Mucosa of descending colon (tissue), 3 donors: Measurements from ENCODE around the gene LLGL1. TPM values are rescaled to one million over a fixed set of nuclear protein-coding genes. Genes with fewer than 3 reads are reported as not detected.

ENCODE experiments used
- ATAC-seq: fragments of 200-7000 bp; cut with Tn5 transposase; one replicate; pipeline ENCODE4 v1.9.1; 2020; ENCODE audit warnings: mild to moderate bottlenecking, moderate library complexity
- DNase-seq, 3 donors: peaks; one replicate each; pipeline ENCODE4 v3.0.0-alpha.2; 2020
- H3K36me3 ChIP-seq: fragments of 200-600 bp; one replicate; pipeline ENCODE4 v1.8.0; 2021; ENCODE audit warnings: low read depth, mild to moderate bottlenecking
- H3K4me1 ChIP-seq: fragments of 200-600 bp; one replicate; pipeline ENCODE4 v1.8.0; 2021; ENCODE audit warnings: low read depth, mild to moderate bottlenecking
- H3K4me3 ChIP-seq: fragments of 200-600 bp; one replicate; pipeline ENCODE4 v1.8.0; 2021; ENCODE audit warnings: mild to moderate bottlenecking
- H3K9me3 ChIP-seq: fragments of 200-600 bp; one replicate; pipeline ENCODE4 v1.8.0; 2021; ENCODE audit warnings: mild to moderate bottlenecking
- intact Hi-C, 2 donors: fragments of 100-400 bp; cut with DNase I in 1 of 2; cut with micrococcal nuclease in 1 of 2; formaldehyde crosslinking; loops; one replicate each; pipeline versions ENCODE4 v1.11.0 to v1.11.1; 2022; cut with DNase I, micrococcal nuclease
- total RNA-seq, 3 donors: library from RNA; stranded (reverse); fragmentation: NEBNext Ultra II Directional in 2 of 3; extraction: Animal tissue kit (Norgen Biotek cat#: 25700) in 2 of 3; gene quantifications; one replicate each; pipeline versions ENCODE4 v1.2.1 to v1.2.4, GENCODE V29; 2021 to 2023
- TF ChIP-seq, protein P1 (sequence below): fragments of 200-600 bp; IDR thresholded peaks from one replicate; pipeline ENCODE4 v1.8.0; 2022; ENCODE audit warnings: antibody characterized with exemption, mild to moderate bottlenecking
- donor health status: DM: no; HTN: no; CAD: no; lungs with moderate emphysema.
- donor health status: DM: no; HTN: no; CAD: no.
- donor health status: DM: no; HTN: yes; CAD: no.

Gene LLGL1
- total RNA-seq, 3 donors from 2014 or later: 6.7 to 15.1 (median 10.3) TPM

- H3K4me3 ChIP-seq: no peak overlapping the region
- no peak for DNase-seq
- TF ChIP-seq, protein P1, sequence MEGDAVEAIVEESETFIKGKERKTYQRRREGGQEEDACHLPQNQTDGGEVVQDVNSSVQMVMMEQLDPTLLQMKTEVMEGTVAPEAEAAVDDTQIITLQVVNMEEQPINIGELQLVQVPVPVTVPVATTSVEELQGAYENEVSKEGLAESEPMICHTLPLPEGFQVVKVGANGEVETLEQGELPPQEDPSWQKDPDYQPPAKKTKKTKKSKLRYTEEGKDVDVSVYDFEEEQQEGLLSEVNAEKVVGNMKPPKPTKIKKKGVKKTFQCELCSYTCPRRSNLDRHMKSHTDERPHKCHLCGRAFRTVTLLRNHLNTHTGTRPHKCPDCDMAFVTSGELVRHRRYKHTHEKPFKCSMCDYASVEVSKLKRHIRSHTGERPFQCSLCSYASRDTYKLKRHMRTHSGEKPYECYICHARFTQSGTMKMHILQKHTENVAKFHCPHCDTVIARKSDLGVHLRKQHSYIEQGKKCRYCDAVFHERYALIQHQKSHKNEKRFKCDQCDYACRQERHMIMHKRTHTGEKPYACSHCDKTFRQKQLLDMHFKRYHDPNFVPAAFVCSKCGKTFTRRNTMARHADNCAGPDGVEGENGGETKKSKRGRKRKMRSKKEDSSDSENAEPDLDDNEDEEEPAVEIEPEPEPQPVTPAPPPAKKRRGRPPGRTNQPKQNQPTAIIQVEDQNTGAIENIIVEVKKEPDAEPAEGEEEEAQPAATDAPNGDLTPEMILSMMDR: no peak
- no peaks in the 10 kb centered on the region for H3K9me3 ChIP-seq
- H3K4me1 ChIP-seq: no peaks in the 10 kb centered on the region
- intact Hi-C loops: no loop called here
- ATAC-seq: no peak
- H3K36me3 ChIP-seq: no peaks in the 10 kb centered on the region
Observed at GRCh38 chr17:18237461-18237860, 12.0 kb downstream of the LLGL1 start.

- Histone ChIP-seq H3K36me3 (no peaks in the 10 kb centered on the region), H3K4me1 (no peaks in the 10 kb centered on the region), H3K4me3 (no peak overlapping the region), H3K9me3 (no peaks in the 10 kb centered on the region)
- intact Hi-C loops: no loop called here
- DNase-seq (no peak), ATAC-seq (no peak)
- TF ChIP-seq, protein P1: no peak
Observed at GRCh38 chr17:18238299-18238698, 12.9 kb downstream of the LLGL1 start.

GRCh38 chr17:18240449-18240848, 15.0 kb downstream of the LLGL1 start:
- Histone ChIP-seq H3K4me3 (no peak overlapping the region), H3K4me1 (no peaks in the 10 kb centered on the region), H3K9me3 (no peaks in the 10 kb centered on the region), H3K36me3 (no peaks in the 10 kb centered on the region)
- intact Hi-C loops: no loop called here
- ATAC-seq (no peak), DNase-seq (no peak)
- TF ChIP-seq, protein P1: no peak

DNA sequence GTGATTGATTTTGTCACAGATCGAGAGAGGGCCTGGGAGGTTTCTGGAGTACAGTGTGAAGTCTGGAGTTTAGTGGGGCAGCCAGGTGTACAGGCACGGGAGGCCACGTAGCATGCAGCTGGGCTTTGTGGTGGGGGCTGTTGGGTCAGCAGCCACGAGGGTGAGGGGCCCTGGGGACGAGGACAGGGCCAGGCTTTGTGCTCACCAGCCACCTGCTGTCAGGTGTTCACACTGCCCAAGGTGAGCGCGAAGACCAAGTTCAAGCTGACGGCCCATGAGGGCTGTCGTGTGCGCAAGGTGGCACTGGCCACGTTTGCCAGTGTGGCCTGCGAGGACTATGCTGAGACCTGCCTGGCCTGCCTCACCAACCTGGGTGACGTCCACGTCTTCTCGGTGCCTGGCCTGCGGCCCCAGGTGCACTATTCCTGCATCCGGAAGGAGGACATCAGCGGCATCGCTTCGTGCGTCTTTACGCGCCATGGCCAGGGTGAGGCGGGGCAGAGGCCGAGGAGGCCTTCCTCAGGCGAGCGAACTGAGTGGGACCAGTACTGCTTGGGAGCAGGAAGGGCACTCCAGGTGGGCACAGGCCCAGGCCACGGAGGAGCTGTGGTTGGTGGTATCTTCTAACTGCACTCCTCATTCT, 15.9 kb downstream of the LLGL1 start:
- H3K36me3 ChIP-seq: no peaks in the 10 kb centered on the region
- DNase-seq (no peak), ATAC-seq (no peak)
- peaks cover 3% of the 10 kb centered on the region for H3K4me1 ChIP-seq
- H3K9me3 ChIP-seq: no peaks in the 10 kb centered on the region
- intact Hi-C loops: no loop called here
- no peak overlapping the region for H3K4me3 ChIP-seq
- TF ChIP-seq, protein P1: no peak

GRCh38 chr17:18245038-18245776, 19.8 kb downstream of the LLGL1 start:
- Histone ChIP-seq H3K4me3 (no peak overlapping the region), H3K4me1 (peaks cover 3% of the 10 kb centered on the region), H3K9me3 (no peaks in the 10 kb centered on the region), H3K36me3 (no peaks in the 10 kb centered on the region)
- DNase-seq: no peak
- intact Hi-C loops: no loop called here
- ATAC-seq: no peak
- TF ChIP-seq, protein P1: no peak
